ENCODE data around the gene ING1. TPM values are rescaled to one million over a fixed set of nuclear protein-coding genes. Genes with fewer than 3 reads are reported as not detected.

Gene ING1
- total RNA-seq, 2 donors from 2014 or later: 23.2 to 23.6 TPM

GRCh38 chr13:110769097-110769496, 55.6 kb downstream of the ING1 start:
- WGBS, 2 experiments (ENCODE audit: insufficient coverage in 1 of 2, insufficient read length in 1 of 2): 76 to 84% methylated on average over 2 to 3 of the region's 3 CpGs
- Mint-ChIP-seq H3K4me3 (no peak overlapping the region), H3K27me3 (ENCODE audit: insufficient read depth) (no peaks in the 10 kb centered on the region), H3K36me3 (ENCODE audit: low read depth) (no peaks in the 10 kb centered on the region), H3K9me3 (no peaks in the 10 kb centered on the region), H3K27ac (no peak overlapping the region), H3K4me1 (no peaks in the 10 kb centered on the region)
- DNase-seq: no peak
- Histone ChIP-seq H3K9ac (ENCODE audit: extremely low read depth, low read length, poor library complexity, severe bottlenecking) (no peak overlapping the region), H3K4me1 (ENCODE audit: control insufficient read depth, insufficient read depth, low read length) (no peaks in the 10 kb centered on the region), H3K9me3 (ENCODE audit: control insufficient read depth, low read length) (no peaks in the 10 kb centered on the region), H3K36me3 (ENCODE audit: control insufficient read depth, insufficient read depth, low read length) (no peaks in the 10 kb centered on the region), H3K27ac (ENCODE audit: low read depth, low read length) (no peak overlapping the region), H3K27me3 (ENCODE audit: control insufficient read depth, insufficient read depth, low read length, poor library complexity, severe bottlenecking) (peaks cover 4% of the 10 kb centered on the region), H3K4me3 (ENCODE audit: low read length) (no peak overlapping the region)
- TF ChIP-seq, protein P1, sequence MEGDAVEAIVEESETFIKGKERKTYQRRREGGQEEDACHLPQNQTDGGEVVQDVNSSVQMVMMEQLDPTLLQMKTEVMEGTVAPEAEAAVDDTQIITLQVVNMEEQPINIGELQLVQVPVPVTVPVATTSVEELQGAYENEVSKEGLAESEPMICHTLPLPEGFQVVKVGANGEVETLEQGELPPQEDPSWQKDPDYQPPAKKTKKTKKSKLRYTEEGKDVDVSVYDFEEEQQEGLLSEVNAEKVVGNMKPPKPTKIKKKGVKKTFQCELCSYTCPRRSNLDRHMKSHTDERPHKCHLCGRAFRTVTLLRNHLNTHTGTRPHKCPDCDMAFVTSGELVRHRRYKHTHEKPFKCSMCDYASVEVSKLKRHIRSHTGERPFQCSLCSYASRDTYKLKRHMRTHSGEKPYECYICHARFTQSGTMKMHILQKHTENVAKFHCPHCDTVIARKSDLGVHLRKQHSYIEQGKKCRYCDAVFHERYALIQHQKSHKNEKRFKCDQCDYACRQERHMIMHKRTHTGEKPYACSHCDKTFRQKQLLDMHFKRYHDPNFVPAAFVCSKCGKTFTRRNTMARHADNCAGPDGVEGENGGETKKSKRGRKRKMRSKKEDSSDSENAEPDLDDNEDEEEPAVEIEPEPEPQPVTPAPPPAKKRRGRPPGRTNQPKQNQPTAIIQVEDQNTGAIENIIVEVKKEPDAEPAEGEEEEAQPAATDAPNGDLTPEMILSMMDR (conservative IDR thresholded peaks at IDR 0.05): no peak

DNA sequence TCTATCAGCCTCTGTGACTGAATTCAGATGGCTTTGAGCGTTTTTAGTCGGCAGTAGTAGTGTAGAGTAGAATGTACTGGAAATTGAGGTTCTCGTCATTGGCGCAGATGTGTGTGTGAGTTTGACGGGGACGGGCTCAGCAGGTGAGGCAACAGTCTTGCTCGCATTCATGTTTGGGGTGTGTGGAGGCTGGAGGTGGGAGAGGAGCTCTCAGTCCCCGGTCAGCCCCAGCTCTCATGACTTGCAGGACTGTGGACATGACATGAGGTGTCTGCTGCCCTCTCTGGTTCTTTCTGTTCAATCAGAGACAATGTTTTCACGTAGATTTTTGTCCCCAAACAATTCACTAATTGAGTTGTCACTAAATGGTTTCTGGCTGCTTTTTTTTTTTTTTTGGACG, 57.2 kb downstream of the ING1 start:
- Histone ChIP-seq H3K36me3 (ENCODE audit: control insufficient read depth, insufficient read depth, low read length) (no peaks in the 10 kb centered on the region), H3K4me1 (ENCODE audit: control insufficient read depth, insufficient read depth, low read length) (no peaks in the 10 kb centered on the region), H3K4me3 (ENCODE audit: low read length) (no peak overlapping the region), H3K9ac (ENCODE audit: extremely low read depth, low read length, poor library complexity, severe bottlenecking) (no peak overlapping the region), H3K9me3 (ENCODE audit: control insufficient read depth, low read length) (no peaks in the 10 kb centered on the region), H3K27me3 (ENCODE audit: control insufficient read depth, insufficient read depth, low read length, poor library complexity, severe bottlenecking) (peaks cover 4% of the 10 kb centered on the region), H3K27ac (ENCODE audit: low read depth, low read length) (no peak overlapping the region)
- no peaks in the 10 kb centered on the region for H3K4me1 Mint-ChIP-seq
- H3K27me3 Mint-ChIP-seq (ENCODE audit: insufficient read depth): no peaks in the 10 kb centered on the region
- no peaks in the 10 kb centered on the region for H3K9me3 Mint-ChIP-seq
- no peak for DNase-seq
- H3K4me3 Mint-ChIP-seq: no peak overlapping the region
- TF ChIP-seq, protein P1 (conservative IDR thresholded peaks at IDR 0.05): no peak
- WGBS, 2 experiments (ENCODE audit: insufficient coverage in 1 of 2, insufficient read length in 1 of 2): 93 to 94% methylated on average over 4 to 9 of the region's 10 CpGs
- no peak overlapping the region for H3K27ac Mint-ChIP-seq
- no peaks in the 10 kb centered on the region for H3K36me3 Mint-ChIP-seq (ENCODE audit: low read depth)

GRCh38 chr13:110771194-110771593, 57.7 kb downstream of the ING1 start:
- Mint-ChIP-seq H3K36me3 (ENCODE audit: low read depth) (no peaks in the 10 kb centered on the region), H3K27ac (no peak overlapping the region), H3K27me3 (ENCODE audit: insufficient read depth) (no peaks in the 10 kb centered on the region), H3K4me3 (no peak overlapping the region), H3K4me1 (no peaks in the 10 kb centered on the region), H3K9me3 (no peaks in the 10 kb centered on the region)
- H3K4me1 ChIP-seq (ENCODE audit: control insufficient read depth, insufficient read depth, low read length): no peaks in the 10 kb centered on the region
- no peak for DNase-seq
- no peaks in the 10 kb centered on the region for H3K9me3 ChIP-seq (ENCODE audit: control insufficient read depth, low read length)
- H3K9ac ChIP-seq (ENCODE audit: extremely low read depth, low read length, poor library complexity, severe bottlenecking): no peak overlapping the region
- TF ChIP-seq, protein P1 (conservative IDR thresholded peaks at IDR 0.05): no peak
- no peak overlapping the region for H3K27ac ChIP-seq (ENCODE audit: low read depth, low read length)
- no peaks in the 10 kb centered on the region for H3K36me3 ChIP-seq (ENCODE audit: control insufficient read depth, insufficient read depth, low read length)
- no peak overlapping the region for H3K4me3 ChIP-seq (ENCODE audit: low read length)
- WGBS, 2 experiments (ENCODE audit: insufficient coverage in 1 of 2, insufficient read length in 1 of 2): 92 to 100% methylated on average over 2 to 9 of the region's 9 CpGs
- peaks cover 2% of the 10 kb centered on the region for H3K27me3 ChIP-seq (ENCODE audit: control insufficient read depth, insufficient read depth, low read length, poor library complexity, severe bottlenecking)
